ENCODE results near the gene SOX6.

SOX6 gene

DNA sequence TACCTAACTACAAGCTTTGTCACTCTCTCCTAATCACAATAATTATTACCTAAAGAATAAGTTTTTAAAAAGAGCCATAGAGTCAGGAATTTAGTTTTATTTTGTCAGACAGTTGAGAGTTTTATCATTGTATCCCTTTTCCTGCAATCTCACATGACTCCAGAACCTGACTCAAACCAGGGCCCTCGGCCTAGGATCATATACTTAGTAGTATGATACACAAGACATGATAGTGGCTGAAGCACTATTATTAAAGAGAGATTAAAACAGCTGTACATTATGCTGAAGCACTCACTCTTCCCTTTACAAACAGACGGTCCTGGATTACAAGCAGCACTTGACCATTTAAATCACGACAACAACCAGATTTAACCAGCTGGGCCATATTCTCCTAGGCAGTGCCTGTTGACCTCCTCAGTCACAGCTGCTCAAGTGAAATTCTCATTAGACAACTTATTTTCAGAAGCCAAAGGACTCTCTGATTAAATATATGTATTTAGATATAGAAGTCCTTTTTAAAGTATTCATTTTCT lies 44.0 kb downstream of the SOX6 start:
- DNase-seq, result peak; percentile 61

DNA sequence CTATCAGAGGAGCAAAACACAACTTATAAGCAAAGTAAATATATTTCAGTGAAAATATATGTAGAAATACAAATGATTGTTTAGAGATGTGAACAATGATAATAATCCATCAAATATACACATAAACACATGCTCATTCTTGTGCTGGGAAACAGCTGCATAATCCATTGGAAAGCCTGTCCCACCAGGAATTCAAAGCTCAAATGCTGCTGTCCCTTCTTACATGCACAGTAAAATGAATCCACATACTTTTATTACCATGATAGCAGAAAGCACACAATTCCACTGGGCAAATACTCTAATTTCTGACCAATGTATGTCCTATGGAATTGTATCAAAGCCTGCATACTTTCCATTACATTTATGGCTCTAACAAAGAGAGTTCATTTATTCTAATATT lies 44.5 kb downstream of the SOX6 start:
- DNase-seq, result no peak

DNA sequence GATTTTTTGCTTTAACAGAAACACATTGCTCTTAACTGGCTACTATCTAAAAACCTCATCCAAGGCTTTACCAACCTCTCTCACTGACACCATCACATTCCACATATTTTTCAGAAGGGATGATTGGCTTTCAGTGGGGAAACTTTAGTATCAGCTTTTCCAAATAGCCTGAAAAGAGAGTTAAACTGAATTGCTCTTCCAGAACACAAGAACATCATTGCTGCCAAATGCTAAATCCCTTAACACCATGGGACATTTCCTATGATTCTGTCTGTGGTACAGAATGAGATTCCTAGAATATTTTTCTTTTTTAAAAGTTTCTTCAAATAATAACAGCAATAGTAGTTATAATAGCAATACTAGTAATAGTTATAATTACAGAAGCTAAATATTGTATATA lies 45.4 kb downstream of the SOX6 start:
- DNase-seq, result no peak

- no peak for DNase-seq
Observed at GRCh38 chr11:16309226-16309625, 47.1 kb downstream of the SOX6 start.

DNA sequence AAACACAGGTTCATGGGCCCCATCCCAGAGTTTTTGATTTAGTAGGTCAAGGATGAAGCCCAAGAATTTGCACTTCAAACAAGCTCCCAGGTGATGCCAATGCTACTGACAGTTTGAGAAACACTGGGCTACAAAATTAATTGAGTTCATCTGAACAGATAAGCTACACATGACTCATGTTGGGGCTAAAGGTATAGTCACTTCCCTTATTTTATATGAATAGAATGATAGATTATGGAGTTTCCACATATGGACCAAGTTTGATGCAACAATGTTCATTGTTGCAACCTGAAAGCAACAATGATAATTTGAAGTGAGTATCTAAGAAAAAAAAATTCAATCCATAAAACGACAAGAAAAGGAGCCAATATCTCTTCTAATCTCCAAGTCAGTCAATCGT lies 54.9 kb downstream of the SOX6 start:
- DNase-seq, result no peak

GRCh38 chr11:16299884-16300782 lies 56.2 kb downstream of the SOX6 start:
- DNase-seq, result peak; percentile 29

DNA sequence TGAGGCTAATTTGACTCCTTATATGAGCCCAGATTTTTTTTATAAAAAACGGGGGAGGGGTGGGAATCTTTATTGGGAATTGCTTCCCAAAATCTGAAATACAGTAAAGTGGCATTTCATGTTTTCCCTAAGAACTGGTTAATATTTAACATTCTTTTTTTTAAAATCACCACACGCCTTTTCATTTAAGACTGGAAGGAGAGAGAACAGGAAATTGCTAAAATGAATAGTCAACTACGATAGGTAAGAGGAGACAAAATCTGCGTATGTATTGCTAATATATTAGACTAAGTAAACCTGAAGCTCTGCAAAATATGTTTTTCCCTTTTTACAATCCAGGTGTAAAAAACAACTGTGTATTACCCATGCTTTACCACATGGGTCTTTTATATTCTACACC lies 57.0 kb downstream of the SOX6 start:
- no peak for DNase-seq

GRCh38 chr11:16297332-16297731 lies 59.0 kb downstream of the SOX6 start:
- no peak for DNase-seq

DNA sequence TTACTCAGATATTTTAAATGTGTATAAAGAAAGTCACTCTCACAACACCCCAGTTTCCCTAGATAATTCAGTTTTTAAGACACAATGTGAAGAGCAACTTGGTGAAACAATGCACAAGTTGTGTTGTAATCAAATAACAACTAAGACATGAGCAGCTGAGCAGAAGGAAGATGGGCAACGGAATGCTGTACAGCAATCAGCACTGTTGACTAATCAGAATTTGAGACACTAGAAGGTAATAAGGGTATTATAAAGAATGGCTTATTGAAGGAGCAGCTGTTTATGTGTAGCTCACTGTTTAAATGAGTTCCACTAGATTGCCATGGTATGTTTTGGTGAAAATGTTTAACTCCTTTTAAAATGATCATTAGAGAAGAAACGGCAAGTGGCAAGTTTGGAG lies 60.1 kb downstream of the SOX6 start:
- no peak for DNase-seq

- DNase-seq, result no peak
Observed at GRCh38 chr11:16295592-16295991, 60.8 kb downstream of the SOX6 start.

GRCh38 chr11:16293204-16293681 lies 63.1 kb downstream of the SOX6 start:
- DNase-seq, result no peak

GRCh38 chr11:16292167-16292859 lies 64.0 kb downstream of the SOX6 start:
- no peak for DNase-seq

GRCh38 chr11:16291729-16292128 lies 64.6 kb downstream of the SOX6 start:
- DNase-seq, result no peak

DNA sequence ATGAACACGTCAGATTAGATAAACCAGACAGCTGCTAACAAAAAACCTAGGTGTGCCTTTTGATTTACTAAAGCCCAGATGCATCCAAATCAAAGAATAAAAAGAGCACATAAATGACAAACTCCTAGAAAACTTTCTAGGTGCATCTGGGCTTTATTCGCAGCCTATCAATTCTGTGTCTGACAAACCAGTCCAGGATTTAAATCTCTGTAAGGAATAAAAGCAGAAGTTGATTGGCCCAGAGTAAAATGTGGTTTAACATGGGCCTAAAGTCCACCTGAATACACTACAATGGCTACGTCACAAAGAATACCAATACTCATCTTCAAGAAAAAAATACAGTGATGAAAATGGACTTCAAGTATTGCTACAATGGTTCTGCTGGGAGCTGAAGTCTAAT lies 66.8 kb downstream of the SOX6 start:
- no peak for DNase-seq

GRCh38 chr11:16287630-16288280 lies 68.6 kb downstream of the SOX6 start:
- no peak for DNase-seq

DNA sequence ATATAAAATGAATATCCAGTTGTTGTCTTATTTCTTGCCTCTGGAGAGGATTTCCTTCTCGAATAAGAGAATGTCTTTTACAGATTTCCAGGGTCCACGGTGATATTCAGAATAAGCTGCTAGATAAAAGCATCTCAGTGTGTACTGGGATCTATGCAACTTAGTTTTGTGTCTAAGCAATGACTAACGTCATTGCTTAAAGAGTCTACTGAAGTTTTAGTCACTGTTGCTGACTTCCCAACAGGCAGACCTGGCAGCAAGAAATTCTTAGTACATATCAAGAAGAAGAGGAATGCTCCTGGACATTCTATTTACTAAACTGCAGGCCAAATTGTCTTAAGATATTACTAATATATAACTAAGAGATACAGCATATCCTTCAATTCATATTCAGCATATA lies 70.3 kb downstream of the SOX6 start:
- no peak for DNase-seq

GRCh38 chr11:16280256-16280682 lies 76.1 kb downstream of the SOX6 start:
- DNase-seq, result peak; percentile 70

DNA sequence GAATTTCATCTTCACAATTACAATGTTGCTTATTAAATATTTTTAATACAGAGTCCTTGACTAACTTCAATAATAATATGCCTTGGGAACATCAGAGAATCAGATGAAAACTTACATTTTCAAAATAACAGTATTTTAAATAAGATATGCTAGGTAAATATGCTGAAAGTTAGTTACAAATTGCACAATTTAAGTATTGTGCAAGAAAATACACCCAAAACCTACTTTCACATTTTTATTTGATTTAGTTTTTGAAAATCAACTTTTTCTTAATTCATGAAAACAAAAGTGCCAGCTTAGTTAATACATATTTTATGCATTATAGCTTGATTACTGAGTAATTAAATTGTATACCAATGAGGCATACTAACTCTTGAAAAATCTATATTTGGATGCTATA lies 76.8 kb downstream of the SOX6 start:
- DNase-seq, result no peak

- DNase-seq, result no peak
Observed at GRCh38 chr11:16278979-16279378, 77.4 kb downstream of the SOX6 start.

DNA sequence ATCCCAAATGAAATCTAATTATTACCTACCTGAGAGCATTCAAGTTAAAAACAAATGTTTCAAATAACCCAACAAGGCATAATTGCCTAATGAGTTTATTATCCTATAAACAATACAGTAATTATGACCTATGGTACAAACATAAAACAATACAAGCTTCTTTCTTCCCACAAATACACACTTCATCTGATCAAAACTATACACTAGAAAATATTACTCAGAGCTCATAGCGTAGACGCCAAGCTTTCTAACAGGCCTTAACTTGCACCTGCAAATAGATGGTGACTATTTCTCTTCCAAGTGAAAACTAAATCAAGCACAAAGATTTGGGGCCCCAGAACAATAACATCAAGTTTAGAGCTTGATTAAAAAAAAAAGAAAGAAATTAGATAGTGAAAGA lies 78.1 kb downstream of the SOX6 start:
- DNase-seq, result no peak

DNA sequence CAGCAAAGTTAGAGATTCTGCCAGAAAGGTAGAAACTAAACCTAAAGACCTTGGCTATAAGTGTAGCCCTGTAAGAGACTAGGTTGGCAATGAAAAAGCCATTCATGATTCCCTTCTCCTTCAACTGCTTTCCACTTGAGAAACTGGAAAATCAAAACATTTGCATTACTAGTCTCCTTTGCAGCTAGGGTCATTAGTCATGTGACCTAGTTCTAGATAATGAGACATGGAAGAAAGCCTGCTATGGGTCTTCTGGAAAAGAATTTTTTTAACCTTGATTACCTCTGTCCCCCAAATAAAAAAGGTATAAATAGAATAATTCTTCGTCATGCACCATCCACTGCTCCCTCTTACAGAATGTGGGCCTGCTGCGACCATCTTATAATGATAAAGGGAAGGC lies 80.1 kb downstream of the SOX6 start:
- no peak for DNase-seq

DNA sequence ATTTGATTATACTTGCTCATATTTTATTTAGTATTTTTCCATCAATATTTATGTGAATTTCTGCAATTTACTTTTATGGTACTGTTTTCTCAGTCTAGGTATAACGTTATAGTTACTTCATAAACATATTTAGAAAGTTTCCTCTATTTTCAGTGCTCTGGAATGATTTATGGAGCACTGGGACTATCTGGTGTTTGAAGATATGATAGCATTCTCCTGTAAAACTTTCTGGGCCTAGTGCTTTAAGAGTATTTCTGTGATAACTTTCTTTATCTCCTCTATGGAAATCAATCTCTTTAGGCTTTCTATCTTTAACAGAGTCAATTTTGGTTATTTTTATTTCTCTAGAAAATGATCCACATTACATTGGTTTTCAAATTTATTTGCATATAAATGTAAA lies 85.1 kb downstream of the SOX6 start:
- DNase-seq, result no peak

GRCh38 chr11:16266021-16266420 lies 90.3 kb downstream of the SOX6 start:
- no peak for DNase-seq
